HG02571 (cell line): ENCODE measurements around the gene C3orf20.

Source experiments
- ATAC-seq: cut with Tn5 transposase; IDR thresholded peaks from one replicate; pipeline ENCODE4 v1.9.1; 2021; ENCODE audit warnings: mild to moderate bottlenecking, moderate library complexity; ENCODE audit not compliant: unreplicated experiment

C3orf20 gene

GRCh38 chr3:14674841-14675240, at the start of gene C3orf20:
Gene C3orf20 (plus strand): TSS chr3:14675141. CDS start chr3:14682714, 7,573 bp downstream.
- no peak for ATAC-seq

GRCh38 chr3:14625443-14625842, 49.5 kb upstream of the C3orf20 start:
- ATAC-seq = no peak

GRCh38 chr3:14627815-14628214, 47.1 kb upstream of the C3orf20 start:
- no peak for ATAC-seq

- ATAC-seq = no peak
Observed at GRCh38 chr3:14628406-14628805, 46.5 kb upstream of the C3orf20 start.

- ATAC-seq = no peak
Observed at GRCh38 chr3:14630404-14631100, 44.4 kb upstream of the C3orf20 start.

- no peak for ATAC-seq
Observed at GRCh38 chr3:14631101-14631497, 43.8 kb upstream of the C3orf20 start.

GRCh38 chr3:14631687-14632441, 43.1 kb upstream of the C3orf20 start:
- ATAC-seq = no peak

GRCh38 chr3:14632442-14632930, 42.5 kb upstream of the C3orf20 start:
- ATAC-seq = no peak

- ATAC-seq = no peak
Observed at GRCh38 chr3:14633417-14633816, 41.5 kb upstream of the C3orf20 start.

- no peak for ATAC-seq
Observed at GRCh38 chr3:14633819-14634424, 41.0 kb upstream of the C3orf20 start.

- no peak for ATAC-seq
Observed at GRCh38 chr3:14634763-14635400, 40.1 kb upstream of the C3orf20 start.

GRCh38 chr3:14636496-14637087, 38.3 kb upstream of the C3orf20 start:
- ATAC-seq = no peak

GRCh38 chr3:14640157-14640562, 34.8 kb upstream of the C3orf20 start:
- no peak for ATAC-seq

GRCh38 chr3:14640734-14641133, 34.2 kb upstream of the C3orf20 start:
- no peak for ATAC-seq

- ATAC-seq = no peak
Observed at GRCh38 chr3:14641346-14641745, 33.6 kb upstream of the C3orf20 start.

- no peak for ATAC-seq
Observed at GRCh38 chr3:14645453-14645852, 29.5 kb upstream of the C3orf20 start.

GRCh38 chr3:14646131-14646573, 28.8 kb upstream of the C3orf20 start:
- ATAC-seq = no peak

GRCh38 chr3:14646589-14647413, 28.1 kb upstream of the C3orf20 start:
- ATAC-seq = no peak

- no peak for ATAC-seq
Observed at GRCh38 chr3:14647976-14648955, 26.7 kb upstream of the C3orf20 start.
